ENCODE measurements around the gene ANKRD31.
"Not testable (repeated sequence)": the region's sequence is repeated elsewhere in the genome, so short reads cannot be mapped to it uniquely, and the experiment has no call there.

ANKRD31 gene

DNA sequence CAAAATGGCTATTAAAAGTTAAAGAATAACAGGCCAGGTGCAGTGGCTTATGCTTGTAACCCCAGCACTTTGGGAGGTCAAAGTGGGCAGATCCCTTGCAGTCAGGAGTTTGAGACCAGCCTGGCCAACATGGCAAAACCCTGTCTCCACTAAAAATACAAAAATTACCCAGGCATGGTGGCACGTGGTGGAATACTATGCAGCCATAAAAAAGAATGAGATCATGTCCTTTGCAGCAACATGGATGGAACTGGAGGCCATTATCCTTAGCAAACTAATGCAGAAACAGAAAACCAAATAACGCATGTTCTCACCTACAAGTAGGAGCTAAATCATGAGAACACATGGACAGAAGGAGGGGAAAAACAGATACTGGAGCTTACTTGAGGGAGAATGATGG lies 15.9 kb downstream of the ANKRD31 start:
- not testable (repeated sequence) for DNase-seq (ENCODE audit: low read depth)

DNA sequence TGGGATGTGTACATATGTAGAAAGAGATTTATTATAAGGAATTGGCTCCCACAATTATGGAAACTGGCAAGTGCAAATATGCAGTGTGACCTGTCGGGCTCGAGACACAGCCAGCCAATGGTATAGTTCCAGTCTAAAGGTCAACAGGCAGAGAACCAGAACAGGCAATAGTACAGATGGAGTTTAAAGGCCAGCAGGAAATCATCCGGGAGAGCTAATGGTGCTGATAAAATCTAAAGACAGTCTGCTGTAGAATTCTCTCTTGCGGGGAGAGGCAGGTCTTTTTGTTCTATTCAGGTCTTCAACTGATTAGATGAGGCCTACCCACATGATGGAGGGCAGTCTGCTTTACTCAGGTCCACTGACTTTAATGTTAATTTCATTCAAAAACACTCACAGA lies 21.8 kb downstream of the ANKRD31 start:
- no peak for DNase-seq (ENCODE audit: low read depth)

DNA sequence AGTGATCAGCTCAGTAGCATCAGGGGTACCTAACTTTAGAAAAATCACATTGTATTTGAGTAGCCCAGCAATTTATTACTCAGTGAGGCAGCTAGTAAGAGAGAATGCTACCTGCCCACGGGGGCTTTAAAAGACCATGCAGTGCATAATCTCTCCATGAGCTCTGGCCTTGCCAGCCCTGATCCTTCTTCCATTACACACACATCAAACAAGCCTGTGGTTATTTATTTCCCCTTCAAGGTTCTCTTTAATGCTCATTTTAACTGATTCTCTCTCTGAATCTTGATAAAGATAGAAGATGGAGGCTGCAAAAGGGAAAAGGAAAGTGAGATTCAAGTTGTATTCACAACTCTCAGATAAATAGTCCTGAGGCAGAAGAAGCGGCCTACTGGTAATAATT lies 22.3 kb downstream of the ANKRD31 start:
- DNase-seq (ENCODE audit: low read depth), result no peak

DNA sequence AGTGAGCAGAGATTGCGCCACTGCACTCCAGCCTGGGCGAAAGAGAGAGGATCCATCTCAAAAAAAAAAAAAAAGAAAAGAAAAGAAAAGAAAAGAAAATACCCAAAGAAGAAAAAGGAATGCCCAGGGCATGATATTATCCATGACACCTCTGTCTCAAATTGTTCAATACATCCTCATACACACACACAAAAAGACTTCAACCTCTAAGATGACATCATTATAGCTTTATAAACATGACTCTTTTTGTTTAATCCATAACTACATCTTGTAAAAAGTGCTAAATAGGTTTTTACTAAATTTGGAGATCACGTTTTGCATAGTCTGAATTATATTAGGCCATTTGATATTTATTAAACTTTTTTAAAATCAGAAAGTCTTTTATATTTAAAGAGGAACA lies 33.1 kb downstream of the ANKRD31 start:
- no peak for DNase-seq (ENCODE audit: low read depth)

DNA sequence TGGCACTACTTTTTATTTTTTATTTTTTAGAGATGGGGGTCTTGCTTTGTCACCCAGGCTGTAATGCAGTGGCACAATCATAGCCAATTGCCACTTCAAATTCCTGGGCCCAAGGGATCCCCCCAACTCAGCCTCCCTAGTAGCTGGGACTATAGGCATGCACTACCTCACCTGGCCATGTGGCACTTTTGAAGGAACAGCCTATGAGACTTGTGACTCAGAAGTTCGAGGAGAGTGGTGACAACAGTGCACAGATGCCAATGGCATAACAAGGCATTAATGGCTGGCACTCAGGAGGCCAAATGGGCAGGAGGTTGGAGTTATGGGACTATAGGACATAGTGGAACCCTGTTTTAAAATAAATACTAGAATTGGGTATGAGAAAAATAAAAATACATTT lies 33.7 kb downstream of the ANKRD31 start:
- no peak for DNase-seq (ENCODE audit: low read depth)

DNA sequence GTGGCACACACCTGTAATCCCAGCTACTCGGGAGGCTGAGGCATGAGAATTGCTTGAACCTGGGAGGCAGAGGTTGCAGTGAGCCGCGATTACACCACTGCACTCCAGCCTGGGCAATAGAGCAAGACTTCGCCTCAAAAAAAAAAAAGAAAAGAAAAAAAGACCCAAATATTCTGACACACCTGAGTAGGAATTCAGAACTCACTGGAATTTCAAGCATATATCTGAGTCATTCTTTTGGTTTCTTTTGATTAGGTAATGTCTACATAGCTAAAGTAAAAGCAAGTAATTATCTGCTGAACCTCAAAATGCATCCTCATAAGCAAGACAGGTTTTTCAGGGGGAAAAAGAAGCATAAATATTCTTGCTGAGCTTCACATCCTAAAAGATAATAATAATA lies 35.9 kb downstream of the ANKRD31 start:
- DNase-seq (ENCODE audit: low read depth), result no peak

DNA sequence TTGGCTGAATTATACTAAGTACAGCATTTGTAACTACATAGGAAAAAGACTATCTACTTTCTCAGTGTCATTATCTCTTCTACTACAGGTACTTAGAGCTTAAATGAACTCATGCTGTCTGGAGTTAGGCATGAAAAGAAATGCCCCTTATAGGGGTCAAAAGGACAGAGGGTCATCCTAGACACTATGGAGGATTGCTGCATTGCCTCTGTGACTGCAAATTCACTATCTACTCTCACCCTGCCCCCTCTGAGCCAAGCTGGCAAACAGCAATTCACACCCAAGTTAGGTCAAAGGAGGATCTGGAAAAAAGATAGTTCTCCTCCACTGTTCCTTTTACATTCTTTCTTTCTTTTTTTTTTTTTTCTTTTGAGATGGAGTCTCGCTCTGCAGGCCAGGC lies 36.7 kb downstream of the ANKRD31 start:
- DNase-seq (ENCODE audit: low read depth), result no peak

DNA sequence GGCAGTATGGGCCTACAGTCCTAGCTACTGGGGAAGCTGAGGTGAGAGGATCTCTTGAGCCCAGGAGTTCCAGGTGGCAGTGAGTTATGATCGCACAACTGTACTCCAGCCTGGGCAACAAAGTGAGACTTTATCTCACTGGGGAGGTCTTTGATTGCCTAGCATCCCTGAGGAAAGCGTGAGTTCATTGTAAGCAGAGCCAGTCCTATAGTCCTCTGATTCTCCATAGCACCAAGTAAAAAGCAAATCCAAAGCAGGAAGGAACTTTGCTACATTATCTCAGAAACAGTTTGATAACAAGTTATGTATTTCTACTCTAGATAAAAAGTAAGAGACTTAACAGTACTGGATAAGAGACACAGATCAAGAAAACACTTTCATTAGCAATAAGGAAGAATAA lies 37.6 kb downstream of the ANKRD31 start:
- DNase-seq (ENCODE audit: low read depth), result no peak

DNA sequence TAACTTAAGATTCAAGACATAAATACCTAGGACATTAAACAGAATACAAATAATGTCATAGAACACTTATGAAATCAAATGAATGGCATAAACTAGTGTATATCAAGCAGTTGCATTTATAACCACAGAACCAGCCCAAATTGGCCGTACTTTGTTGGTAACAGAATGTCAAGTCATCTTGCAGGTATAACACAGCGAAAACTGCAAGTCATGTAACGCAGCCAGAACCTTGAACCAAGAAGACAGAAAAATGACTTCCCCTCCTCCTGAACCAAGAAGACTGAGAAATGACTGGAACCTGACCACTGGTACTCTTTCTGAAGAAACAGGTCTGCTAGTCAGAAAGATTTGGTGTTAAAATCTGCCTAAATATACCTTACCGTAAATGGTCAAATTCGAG lies 38.9 kb downstream of the ANKRD31 start:
- no peak for DNase-seq (ENCODE audit: low read depth)

DNA sequence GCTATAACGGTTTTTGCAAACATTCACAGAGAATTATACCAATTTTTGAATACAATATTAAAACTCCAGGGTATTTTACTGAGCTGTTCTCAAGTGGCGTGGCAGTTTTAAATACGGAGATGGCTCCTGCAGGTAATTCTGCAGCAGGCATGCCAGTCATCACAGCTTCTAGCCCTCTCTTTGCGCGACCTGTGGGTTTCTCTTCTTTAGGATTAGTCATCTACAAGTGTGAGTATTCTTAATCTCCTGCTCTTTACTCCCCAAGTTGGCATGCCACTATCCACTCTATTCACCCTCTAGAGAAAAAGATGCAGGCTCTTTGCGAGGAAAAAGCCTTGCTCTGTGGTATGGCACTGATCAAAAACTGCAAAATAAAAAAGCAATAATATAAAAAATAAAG lies 43.9 kb downstream of the ANKRD31 start:
- DNase-seq (ENCODE audit: low read depth), result no peak

DNA sequence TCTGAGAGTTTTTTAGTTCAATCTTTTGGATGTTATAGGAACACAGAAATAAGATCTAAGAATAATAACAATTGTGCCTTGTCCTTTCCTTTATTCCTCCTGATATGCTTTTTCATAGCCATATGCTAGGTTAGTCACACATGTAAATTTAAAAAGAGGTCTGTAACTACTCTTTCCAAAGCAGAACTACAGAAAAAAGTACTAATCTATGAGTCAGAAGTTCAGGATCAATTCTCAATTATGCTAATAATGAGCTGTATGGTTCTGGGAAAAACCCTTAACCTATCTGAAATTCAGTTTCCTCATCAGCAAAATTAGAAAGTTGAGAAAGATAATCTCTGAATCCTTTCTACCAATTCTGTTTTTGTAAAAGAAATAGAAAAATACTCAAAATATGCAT lies 44.4 kb downstream of the ANKRD31 start:
- no peak for DNase-seq (ENCODE audit: low read depth)

DNA sequence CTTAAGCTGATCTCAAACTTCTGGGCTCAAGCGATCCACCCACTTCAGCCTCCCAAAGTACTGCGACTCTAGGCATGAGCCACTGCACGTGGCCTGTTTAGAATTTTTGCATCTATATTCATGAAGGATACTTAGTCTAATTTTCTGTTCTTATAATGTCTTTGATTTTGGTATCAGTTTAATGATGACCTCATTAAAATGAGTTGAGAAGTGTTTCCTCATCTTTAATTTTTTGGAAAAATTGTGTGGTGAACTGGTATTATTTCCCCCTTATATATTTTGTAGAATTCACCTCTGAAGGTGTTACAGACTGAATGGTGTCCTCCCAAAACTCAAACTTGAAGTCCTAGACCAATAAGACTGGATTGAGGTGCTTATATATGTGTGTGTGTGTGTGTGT lies 46.5 kb downstream of the ANKRD31 start:
- no peak for DNase-seq (ENCODE audit: low read depth)

DNA sequence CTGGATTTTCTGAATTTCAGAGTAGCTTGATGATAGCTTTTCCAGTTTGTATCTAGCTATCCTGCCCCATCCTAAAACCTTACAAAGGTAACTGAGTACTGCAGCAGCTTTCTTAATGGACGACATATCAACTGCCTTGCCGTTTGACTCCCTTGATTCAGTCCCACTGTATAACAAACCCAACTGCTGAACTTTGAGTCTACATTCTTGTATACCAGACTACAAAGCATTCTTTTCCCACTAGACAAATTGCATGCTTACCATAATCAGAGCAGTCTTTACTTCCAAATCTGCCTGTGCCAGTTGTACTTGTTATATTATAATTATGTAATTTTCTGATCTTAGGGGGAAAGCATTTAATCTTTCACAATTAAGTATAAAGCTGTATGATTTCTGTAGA lies 47.3 kb downstream of the ANKRD31 start:
- no peak for DNase-seq (ENCODE audit: low read depth)

DNA sequence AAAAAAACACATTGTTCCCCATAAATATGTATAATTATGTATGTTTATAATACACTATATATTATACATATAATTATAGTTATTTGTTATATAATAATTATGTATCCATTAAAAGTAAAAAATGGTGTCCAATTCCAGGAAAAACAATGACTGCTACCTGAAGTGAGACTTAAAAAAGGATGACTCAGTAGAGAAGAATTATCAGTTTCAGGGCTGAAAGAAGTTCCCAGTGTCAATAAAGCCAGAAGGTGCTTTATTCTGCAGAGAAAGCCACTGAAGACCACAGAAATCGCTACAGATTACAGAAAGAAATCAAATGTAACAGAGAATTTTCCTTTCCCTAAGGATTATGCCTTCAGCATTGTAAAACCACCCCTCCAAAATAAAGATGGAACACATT lies 50.9 kb downstream of the ANKRD31 start:
- DNase-seq (ENCODE audit: low read depth), result no peak

DNA sequence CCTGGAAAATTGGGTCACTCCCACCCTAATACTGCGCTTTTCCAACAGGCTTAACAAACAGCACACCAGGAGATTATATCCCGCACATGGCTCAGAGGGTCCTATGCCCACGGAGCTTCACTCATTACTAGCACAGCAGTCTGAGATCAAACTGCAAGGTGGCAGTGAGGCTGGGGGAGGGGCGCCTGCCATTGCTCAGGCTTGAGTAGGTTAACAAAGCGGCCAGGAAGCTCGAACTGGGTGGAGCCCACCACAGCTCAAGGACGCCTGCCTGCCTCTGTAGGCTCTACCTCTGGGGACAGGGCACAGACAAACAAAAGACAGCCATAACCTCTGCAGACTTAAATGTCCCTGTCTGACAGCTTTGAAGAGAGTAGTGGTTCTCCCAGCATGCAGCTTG lies 60.7 kb downstream of the ANKRD31 start:
- DNase-seq (ENCODE audit: low read depth), result not testable (repeated sequence)

DNA sequence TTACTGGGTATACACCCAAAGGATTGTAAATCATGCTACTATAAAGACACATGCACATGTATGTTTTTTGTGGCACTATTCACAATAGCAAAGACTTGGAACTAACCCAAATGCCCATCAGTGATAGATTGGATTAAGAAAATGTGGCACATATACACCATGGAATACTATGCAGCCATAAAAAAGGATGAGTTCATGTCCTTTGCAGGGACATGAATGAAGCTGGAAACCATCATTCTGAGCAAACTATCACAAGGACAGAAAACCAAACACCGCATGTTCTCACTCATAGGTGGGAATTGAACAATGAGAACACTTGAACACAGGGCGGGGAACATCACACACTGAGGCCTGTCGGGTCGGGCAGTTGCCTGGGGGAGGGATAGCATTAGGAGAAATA lies 61.8 kb downstream of the ANKRD31 start:
- DNase-seq (ENCODE audit: low read depth), result not testable (repeated sequence)

DNA sequence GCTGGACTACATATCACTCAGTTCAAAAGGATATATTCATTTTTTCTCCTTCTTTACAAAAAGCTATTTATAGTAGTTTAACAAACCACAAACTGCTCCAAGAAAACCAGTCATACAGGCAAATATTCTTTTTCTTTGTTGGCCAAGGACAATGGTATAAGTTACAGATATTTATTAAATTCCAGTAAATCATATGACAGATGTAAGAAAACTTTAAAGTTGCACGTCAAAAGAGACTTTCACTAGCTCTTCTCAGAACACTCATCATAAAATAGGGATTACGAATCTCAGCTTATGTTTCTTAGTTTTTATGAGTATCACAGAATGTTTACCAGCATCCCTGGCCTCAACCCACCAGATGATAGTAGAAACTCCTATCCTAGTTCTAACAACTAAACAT lies 67.2 kb downstream of the ANKRD31 start:
- no peak for DNase-seq (ENCODE audit: low read depth)

DNA sequence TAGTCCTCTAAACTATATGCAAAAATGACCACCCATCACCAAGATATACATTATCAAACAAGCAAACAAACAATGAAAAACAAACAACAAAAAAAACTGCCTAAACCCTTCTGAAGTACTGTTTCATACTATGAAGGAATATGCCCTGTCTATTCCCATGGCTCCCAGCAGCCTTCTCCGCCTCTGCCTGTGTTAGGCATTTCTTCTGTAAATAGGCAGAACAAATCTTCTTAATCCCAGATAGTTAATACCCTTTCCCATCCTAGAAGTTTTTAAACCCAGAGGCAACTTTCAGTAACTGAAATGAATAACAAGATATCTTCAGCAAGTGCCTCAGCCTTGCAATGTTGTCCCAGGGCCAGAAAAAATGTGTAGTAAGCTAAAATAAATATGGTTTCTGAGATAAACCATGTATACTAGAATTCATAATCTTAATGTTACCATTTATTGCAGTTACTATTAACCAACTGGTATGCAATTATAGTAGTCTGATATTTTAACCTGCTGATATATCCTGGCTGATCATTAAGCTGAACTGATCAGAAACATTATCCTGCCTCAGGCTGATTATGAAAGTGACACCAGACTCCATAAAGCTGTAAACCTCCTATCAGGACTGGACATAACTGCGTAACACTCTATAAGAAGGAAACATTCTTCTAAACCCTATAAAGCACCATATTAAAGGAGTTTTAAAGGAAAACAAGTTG lies 68.5 kb downstream of the ANKRD31 start:
- no peak for DNase-seq (ENCODE audit: low read depth)

DNA sequence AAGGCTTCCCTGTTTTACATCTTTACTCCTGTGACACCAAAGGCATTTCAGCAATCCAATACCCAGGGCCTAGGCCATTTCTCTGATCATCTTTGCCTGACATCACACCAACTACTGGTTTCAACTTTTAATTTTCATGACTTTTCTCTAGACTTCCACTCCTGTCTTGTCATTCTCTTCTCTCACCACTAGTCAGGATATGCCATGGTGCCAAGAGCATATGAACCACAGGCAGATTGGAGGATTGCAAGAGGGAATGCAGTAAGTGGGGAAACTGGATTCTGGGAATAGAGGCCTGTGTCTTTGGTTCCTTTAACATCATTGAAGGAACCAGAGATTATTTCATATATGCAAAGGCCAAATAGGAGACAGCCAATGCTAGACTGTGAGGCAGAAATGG lies 69.3 kb downstream of the ANKRD31 start:
- DNase-seq (ENCODE audit: low read depth), result no peak

DNA sequence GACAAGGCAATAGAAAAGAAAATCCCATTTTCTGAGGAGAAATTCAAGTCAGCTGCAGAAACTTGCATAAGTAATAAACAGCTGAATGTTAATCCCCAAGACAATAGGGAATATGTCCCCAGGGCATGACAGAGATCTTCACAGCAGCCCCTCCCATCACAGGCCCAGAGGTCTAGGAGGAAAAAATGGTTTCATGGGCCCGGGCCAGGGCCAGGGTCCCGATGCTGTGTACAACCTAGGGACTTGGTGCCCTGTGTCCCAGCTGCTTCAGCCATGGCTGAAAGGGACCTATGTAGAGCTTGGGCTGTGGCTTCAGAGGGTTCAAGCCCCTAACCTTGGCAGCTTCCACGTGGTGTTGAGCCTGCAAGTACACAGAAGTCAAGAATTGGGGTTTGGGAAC lies 75.2 kb downstream of the ANKRD31 start:
- DNase-seq (ENCODE audit: low read depth), result not testable (repeated sequence)

DNA sequence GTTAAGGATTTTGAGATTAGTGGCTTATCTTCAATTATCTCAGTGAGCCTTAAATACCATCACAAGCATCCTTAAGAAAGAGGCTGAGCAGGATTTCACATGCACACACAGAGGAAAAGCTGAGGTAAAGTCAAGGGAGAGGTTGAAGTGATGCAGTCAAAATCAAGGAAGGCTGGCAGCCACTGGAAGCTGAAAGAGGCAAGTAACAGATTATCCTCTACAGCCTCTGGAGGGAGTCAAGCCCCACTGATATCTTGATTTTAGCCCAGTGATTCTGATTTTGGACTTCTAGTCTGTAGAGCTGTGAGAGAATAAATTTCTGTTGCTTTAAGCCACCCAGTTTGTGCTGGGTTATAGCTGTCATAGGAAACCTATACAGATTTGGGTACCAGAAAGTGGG lies 80.1 kb downstream of the ANKRD31 start:
- DNase-seq (ENCODE audit: low read depth), result no peak

DNA sequence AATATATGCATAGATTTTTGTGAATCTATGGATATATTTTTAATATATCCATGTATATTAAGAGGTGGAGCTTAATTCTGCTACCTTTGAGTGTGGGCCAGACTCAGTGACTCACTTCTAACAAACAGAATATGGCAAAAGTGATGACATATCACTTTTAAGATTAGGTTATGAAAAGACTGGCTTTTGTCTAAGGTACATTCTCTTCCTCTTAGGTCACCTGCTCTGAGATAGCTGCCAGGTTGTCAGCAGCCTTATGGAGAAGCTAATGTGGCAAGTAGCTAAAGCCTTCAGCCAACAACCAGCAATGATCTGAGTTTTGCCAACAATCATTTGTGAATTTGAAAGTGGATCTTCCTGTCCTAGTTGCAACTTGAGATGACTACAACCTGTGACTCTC lies 83.8 kb downstream of the ANKRD31 start:
- DNase-seq (ENCODE audit: low read depth), result no peak

DNA sequence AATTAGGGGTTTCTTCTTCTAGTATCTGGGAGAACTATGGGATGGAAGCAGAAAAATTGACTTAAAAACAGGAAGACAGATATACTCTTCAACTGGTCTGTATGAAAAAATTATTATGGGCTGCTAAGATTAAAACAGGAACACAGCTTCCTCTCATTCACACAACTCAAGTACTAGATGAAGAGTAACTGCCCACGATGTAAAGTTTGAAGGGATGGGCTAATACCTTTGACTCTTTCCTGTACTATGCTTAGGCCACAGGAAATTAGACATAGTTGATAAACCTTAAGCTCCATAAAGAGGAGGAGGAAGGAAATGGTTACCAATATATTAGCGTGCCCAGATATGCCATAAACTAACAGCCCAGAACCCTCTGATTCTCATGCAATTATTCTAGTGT lies 88.6 kb downstream of the ANKRD31 start:
- no peak for DNase-seq (ENCODE audit: low read depth)

DNA sequence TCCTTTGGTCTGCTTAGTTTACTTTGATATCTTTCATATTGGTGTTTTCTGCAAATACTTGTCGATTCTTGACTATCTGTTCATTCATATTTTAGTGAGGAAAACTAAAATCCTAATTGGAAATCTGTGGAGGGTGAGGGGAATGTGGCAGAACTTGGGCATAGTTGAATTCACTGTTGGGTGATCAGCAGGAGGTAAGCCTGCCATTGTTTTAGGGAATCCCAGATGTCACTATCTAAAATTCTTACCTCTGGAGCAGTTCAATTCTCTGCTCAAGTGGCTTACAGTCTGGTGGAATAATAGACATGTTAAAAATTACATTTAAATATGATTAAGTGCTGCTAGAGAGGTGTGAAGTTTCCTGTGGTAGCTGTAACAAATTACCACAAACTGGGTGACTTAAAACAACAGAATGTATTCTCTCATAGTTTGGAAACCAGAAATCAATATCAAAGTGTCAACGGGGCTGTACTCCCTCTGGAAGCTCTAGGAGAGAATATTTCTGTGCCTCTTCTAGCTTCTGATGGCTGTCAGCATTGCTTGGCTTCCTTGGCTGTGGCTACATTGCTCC lies 94.0 kb downstream of the ANKRD31 start:
- DNase-seq (ENCODE audit: low read depth), result no peak

Data from T follicular helper cell (primary cell).